Tibial nerve (tissue), 4 donors: Measurements from ENCODE around the gene RSPH3. TPM values are rescaled to one million over a fixed set of nuclear protein-coding genes. Genes with fewer than 3 reads are reported as not detected.
"Not testable (repeated sequence)": the region's sequence is repeated elsewhere in the genome, so short reads cannot be mapped to it uniquely, and the experiment has no call there.

ENCODE experiments used
- DNase-seq, 2 donors: peaks; one replicate each; pipeline ENCODE4 v3.0.0-alpha.2; 2019; ENCODE audit warnings: low spot score in 2 of 2
- H3K27ac ChIP-seq, 4 donors: fragments of 200-600 bp; sonication (generic) in 3 of 4; one replicate each; pipeline ENCODE4 v1.5.1; 2017 to 2019; ENCODE audit warnings: mild to moderate bottlenecking in 1 of 4
- H3K27me3 ChIP-seq, 2 donors: fragments of 200-600 bp; sonication (generic) in 1 of 2; one replicate each; pipeline versions ENCODE4 v1.5.1 to v1.6.0; 2017 to 2019
- H3K36me3 ChIP-seq, 3 donors: fragments of 200-600 bp; sonication (generic); one replicate each; pipeline ENCODE4 v1.5.1; 2018 to 2019
- H3K4me1 ChIP-seq, 4 donors: fragments of 200-600 bp; sonication (generic) in 3 of 4; one replicate each; pipeline ENCODE4 v1.5.1; 2017 to 2019
- H3K4me3 ChIP-seq, 4 donors: fragments of 200-600 bp; sonication (generic) in 3 of 4; one replicate each; pipeline ENCODE4 v1.5.1; 2017 to 2019; ENCODE audit warnings: mild to moderate bottlenecking in 1 of 4, moderate library complexity in 1 of 4
- H3K9me3 ChIP-seq, 4 donors: fragments of 200-600 bp; sonication (generic) in 3 of 4; one replicate each; pipeline ENCODE4 v1.5.1; 2017 to 2019
- CTCF ChIP-seq, 5 experiments: fragments of 200-600 bp in 3 of 5; fragments of 450-650 bp in 2 of 5; sonication (generic) in 3 of 5; IDR thresholded peaks; one replicate each; pipeline ENCODE4 v1.5.1; 2016 to 2019; ENCODE audit warnings: antibody characterized with exemption in 5 of 5, mild to moderate bottlenecking in 3 of 5, moderate library complexity in 2 of 5
- EP300 ChIP-seq, 2 donors: sonication (generic); formaldehyde crosslinking; IDR thresholded peaks; one replicate each; pipeline ENCODE4 v1.6.1; 2017; ENCODE audit warnings: antibody characterized with exemption in 2 of 2, mild to moderate bottlenecking in 1 of 2
- POLR2A ChIP-seq, 2 donors: fragments of 450-650 bp; IDR thresholded peaks; one replicate each; pipeline ENCODE4 v1.6.1; 2017; ENCODE audit warnings: antibody characterized with exemption in 2 of 2, mild to moderate bottlenecking in 2 of 2, moderate library complexity in 2 of 2
- WGBS, 2 donors: methylation state at CpG; one replicate each; pipeline ENCODE4 v1.1.5; 2018; 5-methylcytosine and 5-hydroxymethylcytosine counted together
- total RNA-seq, 4 donors: library from RNA; depleted of rRNA; stranded (reverse); fragments of >200 nt; gene quantifications; one replicate each; pipeline ENCODE4 v1.1.0, GENCODE V29; 2016

The RSPH3 gene
- total RNA-seq, 4 donors from 2014 or later = 8.2 to 11.6 (median 11.0) TPM

- no peaks in the 10 kb centered on the region for H3K27me3 ChIP-seq
- DNase-seq = no peak
- no peak overlapping the region for H3K27ac ChIP-seq
- 84 to 87% methylated on average over 4 of the region's 4 CpGs for WGBS, 2 donors
- peaks cover 0 to 10% (median 0%) of the 10 kb centered on the region in 4 donors for H3K9me3 ChIP-seq
- no peak overlapping the region for H3K4me3 ChIP-seq
- TF ChIP-seq POLR2A (IDR thresholded peaks at IDR 0.05) (no peak), CTCF (IDR thresholded peaks at IDR 0.05) (no peak), EP300 (IDR thresholded peaks at IDR 0.05) (no peak)
- H3K36me3 ChIP-seq = peaks cover 0 to 6% (median 0%) of the 10 kb centered on the region in 3 donors
- no peaks in the 10 kb centered on the region for H3K4me1 ChIP-seq
Measured at GRCh38 chr6:159012201-159012600, 12.2 kb upstream of the RSPH3 start.

GRCh38 chr6:159010037-159010612, 10.1 kb upstream of the RSPH3 start:
- WGBS, 2 donors = 77 to 78% methylated on average over 7 of the region's 7 CpGs
- H3K9me3 ChIP-seq, H3K4me3 ChIP-seq, DNase-seq, H3K4me1 ChIP-seq, H3K27ac ChIP-seq, H3K36me3 ChIP-seq, H3K27me3 ChIP-seq: not testable (repeated sequence)

- peaks cover 0 to 9% (median 0%) of the 10 kb centered on the region in 3 donors for H3K36me3 ChIP-seq
- H3K27me3 ChIP-seq = no peaks in the 10 kb centered on the region
- H3K27ac ChIP-seq = no peak overlapping the region
- WGBS, 2 donors = 81 to 86% methylated on average over 10 of the region's 10 CpGs
- H3K4me3 ChIP-seq = no peak overlapping the region
- no peaks in the 10 kb centered on the region for H3K9me3 ChIP-seq
- no peaks in the 10 kb centered on the region for H3K4me1 ChIP-seq
- TF ChIP-seq EP300 (IDR thresholded peaks at IDR 0.05) (no peak), CTCF (IDR thresholded peaks at IDR 0.05) (peak in 3 of 5 experiments; percentile 35 to 55 (median 49))
- DNase-seq = no peak
Measured at GRCh38 chr6:159008656-159009288, 8.8 kb upstream of the RSPH3 start.

GRCh38 chr6:159007510-159007909, 7.5 kb upstream of the RSPH3 start:
- Histone ChIP-seq H3K27ac (no peak overlapping the region), H3K4me1 (no peaks in the 10 kb centered on the region), H3K4me3 (no peak overlapping the region), H3K9me3 (no peaks in the 10 kb centered on the region), H3K36me3 (peaks cover 0 to 9% (median 0%) of the 10 kb centered on the region in 3 donors), H3K27me3 (no peaks in the 10 kb centered on the region)
- DNase-seq = no peak
- 84 to 85% methylated on average over 5 of the region's 5 CpGs for WGBS, 2 donors
- no peak for TF ChIP-seq EP300 (IDR thresholded peaks at IDR 0.05)
- no peak for TF ChIP-seq POLR2A (IDR thresholded peaks at IDR 0.05)

GRCh38 chr6:159005436-159005835, 5.4 kb upstream of the RSPH3 start:
- WGBS, 2 donors = 82 to 90% methylated on average over 5 of the region's 5 CpGs
- TF ChIP-seq EP300 (IDR thresholded peaks at IDR 0.05) = no peak
- no peak for TF ChIP-seq POLR2A (IDR thresholded peaks at IDR 0.05)
- no peak for TF ChIP-seq CTCF (IDR thresholded peaks at IDR 0.05)
- no peak overlapping the region for H3K27ac ChIP-seq

GRCh38 chr6:159004592-159004991, 4.6 kb upstream of the RSPH3 start:
- no peak for DNase-seq
- no peak overlapping the region for H3K27ac ChIP-seq
- H3K4me1 ChIP-seq = peaks cover 0 to 13% (median 5%) of the 10 kb centered on the region in 4 donors
- peaks cover 0 to 3% (median 0%) of the 10 kb centered on the region in 3 donors for H3K36me3 ChIP-seq
- TF ChIP-seq POLR2A (IDR thresholded peaks at IDR 0.05) (no peak), EP300 (IDR thresholded peaks at IDR 0.05) (no peak), CTCF (IDR thresholded peaks at IDR 0.05) (no peak)
- H3K4me3 ChIP-seq = no peak overlapping the region
- no peaks in the 10 kb centered on the region for H3K27me3 ChIP-seq
- no peaks in the 10 kb centered on the region for H3K9me3 ChIP-seq
- WGBS, 2 donors = 62 to 84% methylated on average over 3 of the region's 3 CpGs

More at GRCh38 chr6:159005436-159005835, 5.4 kb upstream of the RSPH3 start:
- Histone ChIP-seq H3K9me3 (no peaks in the 10 kb centered on the region), H3K4me3 (no peak overlapping the region), H3K4me1 (peaks cover 0 to 12% (median 4%) of the 10 kb centered on the region in 4 donors), H3K27me3 (no peaks in the 10 kb centered on the region), H3K36me3 (peaks cover 0 to 3% (median 0%) of the 10 kb centered on the region in 3 donors)
- no peak for DNase-seq
